ENCODE data around the gene B3GNT3.
A peak's percentile ranks its signal among the peaks of the same experiment; 100 is the strongest.
"Not testable (repeated sequence)": the region's sequence is repeated elsewhere in the genome, so short reads cannot be mapped to it uniquely, and the experiment has no call there.

The B3GNT3 gene

GRCh38 chr19:17766543-17767131 is 28.3 kb upstream of the B3GNT3 start:
- no peak for DNase-seq (ENCODE audit: low read depth in 2 of 2)

GRCh38 chr19:17767559-17767958 is 27.4 kb upstream of the B3GNT3 start:
- no peak for DNase-seq (ENCODE audit: low read depth in 2 of 2)

- DNase-seq (ENCODE audit: low read depth in 2 of 2): no peak
Observed at GRCh38 chr19:17770613-17771012, 24.3 kb upstream of the B3GNT3 start.

- no peak for DNase-seq (ENCODE audit: low read depth in 2 of 2)
Observed at GRCh38 chr19:17772172-17772571, 22.8 kb upstream of the B3GNT3 start.

- peak in 1 of 2 donors; percentile 25 for DNase-seq (ENCODE audit: low read depth in 2 of 2)
Observed at GRCh38 chr19:17775245-17775927, 19.6 kb upstream of the B3GNT3 start.

GRCh38 chr19:17775991-17776803 is 18.7 kb upstream of the B3GNT3 start:
- no peak for DNase-seq (ENCODE audit: low read depth in 2 of 2)

GRCh38 chr19:17777840-17778239 is 17.1 kb upstream of the B3GNT3 start:
- not testable (repeated sequence) for DNase-seq (ENCODE audit: low read depth in 2 of 2)

- DNase-seq (ENCODE audit: low read depth in 2 of 2): peak in 1 of 2 donors; percentile 48
Observed at GRCh38 chr19:17778251-17778967, 16.5 kb upstream of the B3GNT3 start.

GRCh38 chr19:17778968-17779929 is 15.7 kb upstream of the B3GNT3 start:
- no peak for DNase-seq (ENCODE audit: low read depth in 2 of 2)

GRCh38 chr19:17780781-17781180 is 14.2 kb upstream of the B3GNT3 start:
- no peak for DNase-seq (ENCODE audit: low read depth in 2 of 2)

GRCh38 chr19:17783721-17784120 is 11.2 kb upstream of the B3GNT3 start:
- not testable (repeated sequence) for DNase-seq (ENCODE audit: low read depth in 2 of 2)

GRCh38 chr19:17784201-17785008 is 10.5 kb upstream of the B3GNT3 start:
- peak; percentile 66 to 75 for DNase-seq (ENCODE audit: low read depth in 2 of 2)

- DNase-seq (ENCODE audit: low read depth in 2 of 2): no peak
Observed at GRCh38 chr19:17787274-17787913, 7.5 kb upstream of the B3GNT3 start.

- no peak for DNase-seq (ENCODE audit: low read depth in 2 of 2)
Observed at GRCh38 chr19:17788632-17789031, 6.3 kb upstream of the B3GNT3 start.

GRCh38 chr19:17790059-17790780 is 4.7 kb upstream of the B3GNT3 start:
- no peak for DNase-seq (ENCODE audit: low read depth in 2 of 2)

GRCh38 chr19:17794412-17794730 is 567 bp upstream of the B3GNT3 start:
- DNase-seq (ENCODE audit: low read depth in 2 of 2): no peak

- DNase-seq (ENCODE audit: low read depth in 2 of 2): no peak
Observed at GRCh38 chr19:17795495-17795856, 538 bp downstream of the B3GNT3 start.

GRCh38 chr19:17796013-17796837 is 1.3 kb downstream of the B3GNT3 start:
- no peak for DNase-seq (ENCODE audit: low read depth in 2 of 2)

Data from activated CD4-positive, alpha-beta T cell treated with anti-CD3 and anti-CD28 coated beads for 24 hours (primary cell).